H9 (cell line): ENCODE results near the gene WNT7B. TPM values are rescaled to one million over a fixed set of nuclear protein-coding genes. Genes with fewer than 3 reads are reported as not detected.

Source experiments
- DNase-seq: peaks from one replicate; pipeline ENCODE4 v3.0.0-alpha.2; 2017
- H2AFZ ChIP-seq: one replicate; pipeline ENCODE4 v1.6.1; 2013; ENCODE audit warnings: mild to moderate bottlenecking, low read length, control low read depth, moderate library complexity
- H2AK5ac ChIP-seq: 2 replicates; pipeline ENCODE4 v1.6.1; 2013; ENCODE audit warnings: low read length, control low read depth, mixed read lengths; ENCODE audit not compliant: insufficient read length
- H2BK120ac ChIP-seq: one replicate; pipeline ENCODE4 v1.6.1; 2013; ENCODE audit warnings: low read depth, mild to moderate bottlenecking, low read length, control low read depth, inconsistent platforms; ENCODE audit not compliant: poor library complexity, severe bottlenecking
- H2BK12ac ChIP-seq: 2 replicates; pipeline ENCODE4 v1.6.1; 2013; ENCODE audit warnings: low read length, control low read depth, mixed read lengths, low read depth; ENCODE audit not compliant: insufficient read length
- H2BK15ac ChIP-seq: 2 replicates; pipeline ENCODE4 v1.6.1; 2013; ENCODE audit warnings: low read depth, low read length, control low read depth
- H2BK20ac ChIP-seq: one replicate; pipeline ENCODE4 v1.6.1; 2013; ENCODE audit warnings: low read depth, mild to moderate bottlenecking, low read length, control low read depth, inconsistent platforms; ENCODE audit not compliant: poor library complexity, severe bottlenecking
- H2BK5ac ChIP-seq: 2 replicates; pipeline ENCODE4 v1.6.1; 2013; ENCODE audit warnings: low read length, control low read depth, mixed read lengths; ENCODE audit not compliant: insufficient read length
- H3K14ac ChIP-seq: 2 replicates; pipeline ENCODE4 v1.6.1; 2013; ENCODE audit warnings: low read length, control low read depth; ENCODE audit not compliant: insufficient read depth
- H3K18ac ChIP-seq: 2 replicates; pipeline ENCODE4 v1.6.1; 2013; ENCODE audit warnings: low read depth, mild to moderate bottlenecking, mixed read lengths, low read length, control low read depth; ENCODE audit not compliant: insufficient read length
- H3K23ac ChIP-seq: 2 replicates; pipeline ENCODE4 v1.6.1; 2013; ENCODE audit warnings: low read length, control low read depth, mixed read lengths, low read depth; ENCODE audit not compliant: insufficient read length
- H3K23me2 ChIP-seq: 2 replicates; pipeline ENCODE4 v1.6.1; 2013; ENCODE audit warnings: low read depth, mild to moderate bottlenecking, mixed read lengths, low read length, control low read depth; ENCODE audit not compliant: insufficient read length, poor library complexity, severe bottlenecking
- H3K27ac ChIP-seq: 2 replicates; pipeline ENCODE4 v1.5.1; 2013; ENCODE audit warnings: low read length, control low read depth, mixed read lengths, low read depth; ENCODE audit not compliant: insufficient read length
- H3K27me3 ChIP-seq: 2 replicates; pipeline ENCODE4 v1.6.1; 2013; ENCODE audit warnings: low read length, control low read depth, inconsistent platforms; ENCODE audit not compliant: insufficient read depth
- H3K4ac ChIP-seq: 2 replicates; pipeline ENCODE4 v1.6.1; 2013; ENCODE audit warnings: low read depth, mild to moderate bottlenecking, control low read depth, inconsistent platforms, low read length, moderate library complexity
- H3K4me1 ChIP-seq: 2 replicates; pipeline ENCODE4 v1.6.1; 2013; ENCODE audit warnings: low read length, control low read depth, inconsistent platforms; ENCODE audit not compliant: insufficient read depth
- H3K4me2 ChIP-seq: 2 replicates; pipeline ENCODE4 v1.6.1; 2013; ENCODE audit warnings: low read length, control low read depth, mixed read lengths; ENCODE audit not compliant: insufficient read length, insufficient read depth
- H3K56ac ChIP-seq: 2 replicates; pipeline ENCODE4 v1.6.1; 2013; ENCODE audit warnings: low read depth, mild to moderate bottlenecking, mixed read lengths, low read length, control low read depth; ENCODE audit not compliant: insufficient read length
- H3K79me1 ChIP-seq: 2 replicates; pipeline ENCODE4 v1.6.1; 2013; ENCODE audit warnings: low read depth, mild to moderate bottlenecking, moderate library complexity, low read length, control low read depth, inconsistent platforms; ENCODE audit not compliant: insufficient read depth, poor library complexity, severe bottlenecking
- H3K79me2 ChIP-seq: 2 replicates; pipeline ENCODE4 v1.6.1; 2013; ENCODE audit warnings: low read length, control low read depth, inconsistent platforms; ENCODE audit not compliant: insufficient read depth
- H3K9ac ChIP-seq: 2 replicates; pipeline ENCODE4 v1.6.1; 2013; ENCODE audit warnings: low read length, control low read depth, mixed read lengths; ENCODE audit not compliant: insufficient read length; ENCODE audit errors: extremely low read depth
- H3K9me3 ChIP-seq: one replicate; pipeline ENCODE4 v1.6.1; 2013; ENCODE audit warnings: low read depth, low read length, inconsistent platforms; ENCODE audit not compliant: control insufficient read depth
- H3T11ph ChIP-seq: one replicate; pipeline ENCODE4 v1.6.1; 2013; ENCODE audit warnings: mild to moderate bottlenecking, low read length, control low read depth, inconsistent platforms
- H4K20me1 ChIP-seq: one replicate; pipeline ENCODE4 v1.6.1; 2013; ENCODE audit not compliant: control insufficient read depth, insufficient read length, insufficient read depth
- H4K5ac ChIP-seq: 2 replicates; pipeline ENCODE4 v1.6.1; 2013; ENCODE audit warnings: low read depth, mild to moderate bottlenecking, mixed read lengths, low read length, control low read depth; ENCODE audit not compliant: insufficient read length
- H4K8ac ChIP-seq: replicated peaks from 2 replicates; pipeline ENCODE4 v1.6.1; 2013; ENCODE audit warnings: low read length, control low read depth, mixed read lengths, low read depth; ENCODE audit not compliant: insufficient read length
- H4K91ac ChIP-seq: 2 replicates; pipeline ENCODE4 v1.6.1; 2013; ENCODE audit warnings: low read depth, mild to moderate bottlenecking, moderate library complexity, mixed read lengths, low read length, control low read depth; ENCODE audit not compliant: insufficient read length
- H3K27ac Mint-ChIP-seq, 3 experiments: 2 replicates in 2 of 3; 3 replicates in 1 of 3; pipeline ENCODE4 v1.8.0; 2020 to 2021; ENCODE audit warnings: mixed read lengths in 3 of 3, mild to moderate bottlenecking in 1 of 3, moderate library complexity in 1 of 3
- H3K27me3 Mint-ChIP-seq: 2 replicates; pipeline ENCODE4 v1.8.0; 2021; ENCODE audit warnings: low read depth, mild to moderate bottlenecking, moderate library complexity, mixed read lengths
- H3K36me3 Mint-ChIP-seq, 3 experiments: 2 replicates in 2 of 3; 3 replicates in 1 of 3; pipeline ENCODE4 v1.8.0; 2020 to 2021; ENCODE audit warnings: low read depth in 3 of 3, mixed read lengths in 3 of 3; ENCODE audit not compliant: insufficient read depth in 1 of 3
- H3K4me1 Mint-ChIP-seq, 2 experiments: 2 replicates each; pipeline ENCODE4 v1.8.0; 2020; ENCODE audit warnings: mixed read lengths in 2 of 2
- H3K4me3 Mint-ChIP-seq, 2 experiments: 2 replicates in 1 of 2; 3 replicates in 1 of 2; pipeline ENCODE4 v1.8.0; 2020 to 2021; ENCODE audit warnings: mild to moderate bottlenecking in 2 of 2, mixed read lengths in 2 of 2, moderate library complexity in 1 of 2
- H3K9me3 Mint-ChIP-seq, 2 experiments: 2 replicates in 1 of 2; 3 replicates in 1 of 2; pipeline ENCODE4 v1.8.0; 2020; ENCODE audit warnings: mild to moderate bottlenecking in 2 of 2, mixed read lengths in 2 of 2, moderate library complexity in 1 of 2
- CTCF ChIP-seq: fragments of 200-600 bp; sonication (generic); conservative IDR thresholded peaks from 3 replicates; pipeline ENCODE4 v1.8.0; 2021; ENCODE audit warnings: antibody characterized with exemption, mild to moderate bottlenecking
- WGBS: extraction: QIAGEN DNeasy Blood & Tissue Kit; methylation state at CpG from one replicate; pipeline ENCODE4 v1.1.7; 2013; ENCODE audit warnings: missing lambda C conversion rate, low lambda C conversion rate, mixed read lengths; ENCODE audit not compliant: insufficient read length; ENCODE audit errors: extremely low coverage; 5-methylcytosine and 5-hydroxymethylcytosine counted together
- total RNA-seq: library from RNA; stranded (reverse); gene quantifications from 2 replicates; pipeline ENCODE4 v1.2.1, GENCODE V29; 2021

WNT7B gene
- total RNA-seq, 1 experiment from 2014 or later, result 0.09 TPM

DNA sequence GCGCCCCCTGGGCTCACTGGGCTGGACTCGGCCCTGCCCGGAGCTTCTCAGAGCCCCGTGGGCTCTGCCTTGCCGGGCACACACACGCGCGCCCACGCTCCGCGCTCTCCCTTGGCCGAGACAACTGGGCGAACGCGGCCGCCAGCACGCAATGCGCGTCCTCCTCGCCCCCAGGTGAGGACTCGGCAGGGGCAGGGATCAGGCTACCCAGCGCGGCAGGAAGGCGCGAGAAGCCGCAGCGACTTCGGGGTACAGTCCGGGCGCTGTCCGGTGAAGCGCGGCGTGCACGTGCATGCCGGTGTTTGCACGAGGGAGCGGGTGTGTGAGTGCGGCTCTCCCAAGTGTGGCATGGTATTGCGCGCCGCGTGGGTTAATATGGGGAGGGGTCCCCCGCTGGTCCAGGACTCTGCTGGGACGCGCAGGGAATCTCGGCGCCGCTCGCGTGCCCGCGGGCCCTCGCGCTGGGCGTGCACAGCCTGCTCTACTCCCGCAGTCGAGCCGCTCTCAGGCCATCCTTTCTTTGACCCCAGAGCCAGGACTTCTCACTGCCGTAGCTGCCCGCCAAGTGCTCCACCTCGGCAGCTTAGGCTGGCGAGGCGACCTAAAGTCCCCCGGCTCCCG, 5.4 kb downstream of the WNT7B start:
- no peak overlapping the region for H2BK120ac ChIP-seq
- no peak overlapping the region for H4K91ac ChIP-seq
- no peaks in the 10 kb centered on the region for H3K79me2 ChIP-seq
- no peak overlapping the region for H4K8ac ChIP-seq
- no peaks in the 10 kb centered on the region for H3K4me1 ChIP-seq
- H3K9ac ChIP-seq, result no peak overlapping the region
- H3K23me2 ChIP-seq, result peaks cover 7% of the 10 kb centered on the region
- no peak overlapping the region for H4K5ac ChIP-seq
- H2AK5ac ChIP-seq, result no peak overlapping the region
- H2AFZ ChIP-seq, result no peak overlapping the region
- Mint-ChIP-seq H3K27me3 (peaks cover 86% of the 10 kb centered on the region), H3K9me3 (peaks cover 2 to 11% of the 10 kb centered on the region in 2 experiments; a peak in 4 of 5 replicates), H3K36me3 (peaks cover 0 to 2% (median 0%) of the 10 kb centered on the region in 3 experiments; a peak in 1 of 7 replicates), H3K4me3 (peak overlapping the region in 1 of 2 experiments; percentile 79; a peak in 1 of 5 replicates), H3K4me1 (peaks cover 25 to 53% of the 10 kb centered on the region in 2 experiments), H3K27ac (no peak overlapping the region)
- H3K18ac ChIP-seq, result no peak overlapping the region
- no peak overlapping the region for H2BK5ac ChIP-seq
- no peaks in the 10 kb centered on the region for H4K20me1 ChIP-seq
- peak overlapping the region; percentile 47 for H3K4me2 ChIP-seq
- no peak overlapping the region for H3K23ac ChIP-seq
- no CpG with 5 or more reads among the region's 66 CpGs for WGBS
- H2BK20ac ChIP-seq, result no peak overlapping the region
- H3K14ac ChIP-seq, result no peak overlapping the region
- H2BK12ac ChIP-seq, result no peak overlapping the region
- no peak overlapping the region for H3T11ph ChIP-seq
- DNase-seq, result no peak
- H3K9me3 ChIP-seq, result peaks cover 5% of the 10 kb centered on the region
- H3K56ac ChIP-seq, result no peak overlapping the region
- H3K27me3 ChIP-seq, result peaks cover 64% of the 10 kb centered on the region
- H3K27ac ChIP-seq, result no peak overlapping the region
- no peaks in the 10 kb centered on the region for H3K79me1 ChIP-seq
- H2BK15ac ChIP-seq, result no peak overlapping the region
- no peak overlapping the region for H3K4ac ChIP-seq
- no peak for TF ChIP-seq CTCF
